Liver (tissue), 3 donors: Measurements from ENCODE around the gene USH1G.

ENCODE experiments used
- CTCF ChIP-seq: fragments of 150-350 bp; IDR thresholded peaks from 2 replicates; pipeline ENCODE4 v1.5.1; 2017; ENCODE audit warnings: improper control_type of control experiment, low read depth, low read length; ENCODE audit not compliant: missing input control
- RAD21 ChIP-seq, 2 donors: IDR thresholded peaks; 2 replicates each; pipeline ENCODE4 v1.6.1; 2016; ENCODE audit warnings: antibody characterized with exemption in 2 of 2, mild to moderate bottlenecking in 2 of 2
- donor health status: healthy.
- donor health status: healthy.

GRCh38 chr17:74963656-74964055 is 40.6 kb upstream of the USH1G start:
- TF ChIP-seq RAD21 (IDR thresholded peaks at IDR 0.05), result no peak
- TF ChIP-seq CTCF, result no peak
